A549 (cell line): ENCODE results near the gene ADAM29.

ENCODE experiments used
- CTCF ChIP-seq: fragments of >200 bp; sonication (Bioruptor Twin); formaldehyde crosslinking; IDR thresholded peaks from 3 replicates; pipeline ENCODE4 v1.5.1; 2016
- EP300 ChIP-seq, 2 experiments: fragments of >200 bp; sonication (Bioruptor Twin); formaldehyde crosslinking; IDR thresholded peaks; 2 replicates in 1 of 2; 3 replicates in 1 of 2; pipeline ENCODE4 v1.6.1; 2016 to 2017
- MYC ChIP-seq: IDR thresholded peaks from 2 replicates; pipeline ENCODE4 v1.6.1; 2012; ENCODE audit warnings: mild to moderate bottlenecking, inconsistent platforms, low read length, improper control_type of control experiment, borderline replicate concordance
- NPAS2 ChIP-seq: fragments of 250-450 bp; sonication (Bioruptor Pico); IDR thresholded peaks from 2 replicates; pipeline ENCODE4 v1.8.0; 2022; ENCODE audit warnings: mild to moderate bottlenecking, moderate library complexity, borderline replicate concordance
- POLR2A ChIP-seq: IDR thresholded peaks from 2 replicates; pipeline ENCODE4 v1.6.1; 2012; ENCODE audit warnings: mild to moderate bottlenecking, low read length
- USF2 ChIP-seq: fragments of 450-650 bp; IDR thresholded peaks from 2 replicates; pipeline ENCODE4 v1.6.1; 2014; ENCODE audit warnings: antibody characterized with exemption

- TF ChIP-seq POLR2A (no peak), CTCF (no peak), NPAS2 (CRISPR knock-in tag) (no peak), EP300 (IDR thresholded peaks at IDR 0.05) (no peak), MYC (no peak), USF2 (no peak)
Measured at GRCh38 chr4:174874898-174875297, 43.3 kb upstream of the ADAM29 start.
